Neural cell (in vitro differentiated cells): ENCODE data around the gene FOXL3. TPM values are rescaled to one million over a fixed set of nuclear protein-coding genes. Genes with fewer than 3 reads are reported as not detected.

ENCODE experiments used
- H2AFZ ChIP-seq: fragments of 200-600, 300-800 bp; sonication (generic), shearing (Covaris generic); 2 replicates; pipeline ENCODE4 v1.6.0; 2014; ENCODE audit warnings: low read depth, mild to moderate bottlenecking, antibody characterized with exemption, low read length, moderate library complexity
- H3F3A ChIP-seq: fragments of 200-600 bp; shearing (Covaris generic); 2 replicates; pipeline ENCODE4 v1.6.1; 2016; ENCODE audit warnings: mild to moderate bottlenecking, moderate library complexity, mixed read lengths, antibody characterized with exemption, low read length; ENCODE audit not compliant: insufficient read depth, poor library complexity, severe bottlenecking
- H3K27ac ChIP-seq: fragments of 200-600, 300-800 bp; sonication (generic), shearing (Covaris generic); 2 replicates; pipeline ENCODE4 v1.5.1; 2014; ENCODE audit warnings: mild to moderate bottlenecking, low read length, moderate library complexity
- H3K27me3 ChIP-seq: fragments of 300-800, 200-600 bp; sonication (generic), shearing (Covaris generic); 2 replicates; pipeline ENCODE4 v1.6.0; 2014; ENCODE audit warnings: mild to moderate bottlenecking, low read depth, low read length, moderate library complexity; ENCODE audit not compliant: insufficient read depth
- H3K36me3 ChIP-seq: fragments of 300-800, 200-600 bp; sonication (generic), shearing (Covaris generic); 2 replicates; pipeline ENCODE4 v1.5.1; 2014; ENCODE audit warnings: mild to moderate bottlenecking, antibody characterized with exemption, low read length, moderate library complexity; ENCODE audit not compliant: insufficient read depth
- H3K4me2 ChIP-seq: fragments of 300-800, 200-600 bp; sonication (generic), shearing (Covaris generic); 2 replicates; pipeline ENCODE4 v1.6.0; 2014; ENCODE audit warnings: mild to moderate bottlenecking, low read length
- H3K4me3 ChIP-seq: fragments of 300-800, 200-600 bp; sonication (generic), shearing (Covaris generic); 2 replicates; pipeline ENCODE4 v1.5.1; 2014; ENCODE audit warnings: mild to moderate bottlenecking, low read length, moderate library complexity
- H3K79me2 ChIP-seq: fragments of 200-600 bp; shearing (Covaris generic); replicated peaks from 2 replicates; pipeline ENCODE4 v1.6.0; 2014; ENCODE audit warnings: mild to moderate bottlenecking, low read length, moderate library complexity; ENCODE audit not compliant: insufficient read depth
- H3K9ac ChIP-seq: fragments of 300-800, 200-600 bp; sonication (generic), shearing (Covaris generic); 2 replicates; pipeline ENCODE4 v1.6.1; 2016; ENCODE audit warnings: mild to moderate bottlenecking, low read length, mixed read lengths
- H3K9me2 ChIP-seq: fragments of 200-600 bp; shearing (Covaris generic); 2 replicates; pipeline ENCODE4 v1.6.1; 2016; ENCODE audit warnings: mild to moderate bottlenecking, low read length, mixed read lengths; ENCODE audit not compliant: insufficient read depth
- H3K9me3 ChIP-seq: fragments of 200-600, 300-800 bp; sonication (generic), shearing (Covaris generic); 2 replicates; pipeline ENCODE4 v1.6.1; 2016; ENCODE audit warnings: mild to moderate bottlenecking, mixed run types, low read length, moderate library complexity, mixed read lengths
- H4K20me1 ChIP-seq: fragments of 200-600 bp; shearing (Covaris generic); 2 replicates; pipeline ENCODE4 v1.6.1; 2016; ENCODE audit warnings: mild to moderate bottlenecking, mixed run types; ENCODE audit not compliant: insufficient read depth
- EP300 ChIP-seq: fragments of 450-650 bp; conservative IDR thresholded peaks from 2 replicates; pipeline ENCODE4 v1.6.1; 2014; ENCODE audit warnings: antibody characterized with exemption, mild to moderate bottlenecking, moderate library complexity; ENCODE audit not compliant: poor library complexity, severe bottlenecking
- EZH2 ChIP-seq: fragments of 200-600, 300-800 bp; shearing (Covaris generic), sonication (generic); IDR thresholded peaks from 2 replicates; pipeline ENCODE4 v1.6.1; 2014; ENCODE audit warnings: antibody characterized with exemption, low read length, borderline replicate concordance, mild to moderate bottlenecking; ENCODE audit not compliant: insufficient read depth, poor library complexity, severe bottlenecking
- MXI1 ChIP-seq: fragments of 450-650 bp; conservative IDR thresholded peaks from 2 replicates; pipeline ENCODE4 v1.6.1; 2014; ENCODE audit warnings: antibody characterized with exemption, mild to moderate bottlenecking; ENCODE audit not compliant: poor library complexity, severe bottlenecking
- POLR2AphosphoS5 ChIP-seq: IDR thresholded peaks from 2 replicates; pipeline ENCODE4 v1.6.1; 2012
- RAD21 ChIP-seq: fragments of 450-650 bp; conservative IDR thresholded peaks from 2 replicates; pipeline ENCODE4 v1.6.1; 2014; ENCODE audit warnings: antibody characterized with exemption, mild to moderate bottlenecking, moderate library complexity
- SMC3 ChIP-seq: fragments of 450-650 bp; conservative IDR thresholded peaks from 2 replicates; pipeline ENCODE4 v1.6.1; 2014; ENCODE audit warnings: antibody characterized with exemption, mild to moderate bottlenecking, moderate library complexity; ENCODE audit not compliant: poor library complexity
- TAF1 ChIP-seq: IDR thresholded peaks from 2 replicates; pipeline ENCODE4 v1.6.1; 2012; ENCODE audit warnings: low read depth
- polyA plus RNA-seq: library from polyadenylated mRNA; depleted of rRNA; stranded (reverse); fragments of >200 nt; gene quantifications from 2 replicates; pipeline ENCODE4 v1.2.3, GENCODE V29; 2014
- TF ChIP-seq, protein P1 (sequence below): fragments of 450-650 bp; IDR thresholded peaks from 2 replicates; pipeline ENCODE4 v1.5.1; 2014; ENCODE audit warnings: antibody characterized with exemption, mild to moderate bottlenecking, moderate library complexity; ENCODE audit not compliant: poor library complexity, severe bottlenecking
- TF ChIP-seq, protein P2 (sequence below): IDR thresholded peaks from 2 replicates; pipeline ENCODE4 v1.6.1; 2012; ENCODE audit warnings: borderline replicate concordance

The FOXL3 gene
- polyA plus RNA-seq, 1 donor from 2014 or later: not detected

DNA sequence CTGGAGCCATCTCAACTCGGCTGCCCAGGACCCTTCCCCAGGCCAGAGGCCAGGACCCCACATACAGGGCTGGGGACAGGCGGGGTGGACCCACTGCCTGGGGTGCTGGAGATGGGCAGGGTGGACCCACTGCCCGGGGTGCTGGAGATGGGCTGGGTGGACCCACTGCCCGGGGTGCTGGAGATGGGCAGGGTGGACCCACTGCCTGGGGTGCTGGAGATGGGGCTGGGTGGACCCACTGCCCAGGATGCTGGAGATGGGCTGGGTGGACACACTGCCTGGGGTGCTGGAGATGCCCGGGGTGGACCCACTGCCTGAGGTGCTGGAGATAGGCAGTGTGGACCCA is 32.4 kb upstream of the FOXL3 start:
- no peak overlapping the region for H3K4me2 ChIP-seq
- H3F3A ChIP-seq: no peaks in the 10 kb centered on the region
- H2AFZ ChIP-seq: no peak overlapping the region
- no peak overlapping the region for H3K4me3 ChIP-seq
- no peaks in the 10 kb centered on the region for H3K27me3 ChIP-seq
- H3K9ac ChIP-seq: no peak overlapping the region
- TF ChIP-seq SMC3: no peak
- peaks cover 17% of the 10 kb centered on the region for H3K36me3 ChIP-seq
- H3K9me3 ChIP-seq: peaks cover 6% of the 10 kb centered on the region
- no peaks in the 10 kb centered on the region for H3K79me2 ChIP-seq
- no peaks in the 10 kb centered on the region for H3K9me2 ChIP-seq
- H3K27ac ChIP-seq: no peak overlapping the region
- no peaks in the 10 kb centered on the region for H4K20me1 ChIP-seq

GRCh38 chr7:258476-259190 is 31.3 kb upstream of the FOXL3 start:
- Histone ChIP-seq H3F3A (no peaks in the 10 kb centered on the region), H3K9me3 (peaks cover 6% of the 10 kb centered on the region), H3K4me3 (no peak overlapping the region), H3K36me3 (peaks cover 17% of the 10 kb centered on the region), H3K9ac (no peak overlapping the region), H3K79me2 (no peaks in the 10 kb centered on the region), H3K9me2 (no peaks in the 10 kb centered on the region), H2AFZ (no peak overlapping the region), H3K27ac (no peak overlapping the region), H4K20me1 (no peaks in the 10 kb centered on the region), H3K4me2 (no peak overlapping the region), H3K27me3 (no peaks in the 10 kb centered on the region)
- no peak for TF ChIP-seq EP300
- TF ChIP-seq, protein P1, sequence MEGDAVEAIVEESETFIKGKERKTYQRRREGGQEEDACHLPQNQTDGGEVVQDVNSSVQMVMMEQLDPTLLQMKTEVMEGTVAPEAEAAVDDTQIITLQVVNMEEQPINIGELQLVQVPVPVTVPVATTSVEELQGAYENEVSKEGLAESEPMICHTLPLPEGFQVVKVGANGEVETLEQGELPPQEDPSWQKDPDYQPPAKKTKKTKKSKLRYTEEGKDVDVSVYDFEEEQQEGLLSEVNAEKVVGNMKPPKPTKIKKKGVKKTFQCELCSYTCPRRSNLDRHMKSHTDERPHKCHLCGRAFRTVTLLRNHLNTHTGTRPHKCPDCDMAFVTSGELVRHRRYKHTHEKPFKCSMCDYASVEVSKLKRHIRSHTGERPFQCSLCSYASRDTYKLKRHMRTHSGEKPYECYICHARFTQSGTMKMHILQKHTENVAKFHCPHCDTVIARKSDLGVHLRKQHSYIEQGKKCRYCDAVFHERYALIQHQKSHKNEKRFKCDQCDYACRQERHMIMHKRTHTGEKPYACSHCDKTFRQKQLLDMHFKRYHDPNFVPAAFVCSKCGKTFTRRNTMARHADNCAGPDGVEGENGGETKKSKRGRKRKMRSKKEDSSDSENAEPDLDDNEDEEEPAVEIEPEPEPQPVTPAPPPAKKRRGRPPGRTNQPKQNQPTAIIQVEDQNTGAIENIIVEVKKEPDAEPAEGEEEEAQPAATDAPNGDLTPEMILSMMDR: no peak
- TF ChIP-seq POLR2AphosphoS5: no peak
- TF ChIP-seq, protein P2, sequence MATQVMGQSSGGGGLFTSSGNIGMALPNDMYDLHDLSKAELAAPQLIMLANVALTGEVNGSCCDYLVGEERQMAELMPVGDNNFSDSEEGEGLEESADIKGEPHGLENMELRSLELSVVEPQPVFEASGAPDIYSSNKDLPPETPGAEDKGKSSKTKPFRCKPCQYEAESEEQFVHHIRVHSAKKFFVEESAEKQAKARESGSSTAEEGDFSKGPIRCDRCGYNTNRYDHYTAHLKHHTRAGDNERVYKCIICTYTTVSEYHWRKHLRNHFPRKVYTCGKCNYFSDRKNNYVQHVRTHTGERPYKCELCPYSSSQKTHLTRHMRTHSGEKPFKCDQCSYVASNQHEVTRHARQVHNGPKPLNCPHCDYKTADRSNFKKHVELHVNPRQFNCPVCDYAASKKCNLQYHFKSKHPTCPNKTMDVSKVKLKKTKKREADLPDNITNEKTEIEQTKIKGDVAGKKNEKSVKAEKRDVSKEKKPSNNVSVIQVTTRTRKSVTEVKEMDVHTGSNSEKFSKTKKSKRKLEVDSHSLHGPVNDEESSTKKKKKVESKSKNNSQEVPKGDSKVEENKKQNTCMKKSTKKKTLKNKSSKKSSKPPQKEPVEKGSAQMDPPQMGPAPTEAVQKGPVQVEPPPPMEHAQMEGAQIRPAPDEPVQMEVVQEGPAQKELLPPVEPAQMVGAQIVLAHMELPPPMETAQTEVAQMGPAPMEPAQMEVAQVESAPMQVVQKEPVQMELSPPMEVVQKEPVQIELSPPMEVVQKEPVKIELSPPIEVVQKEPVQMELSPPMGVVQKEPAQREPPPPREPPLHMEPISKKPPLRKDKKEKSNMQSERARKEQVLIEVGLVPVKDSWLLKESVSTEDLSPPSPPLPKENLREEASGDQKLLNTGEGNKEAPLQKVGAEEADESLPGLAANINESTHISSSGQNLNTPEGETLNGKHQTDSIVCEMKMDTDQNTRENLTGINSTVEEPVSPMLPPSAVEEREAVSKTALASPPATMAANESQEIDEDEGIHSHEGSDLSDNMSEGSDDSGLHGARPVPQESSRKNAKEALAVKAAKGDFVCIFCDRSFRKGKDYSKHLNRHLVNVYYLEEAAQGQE: no peak
- TF ChIP-seq RAD21: no peak
- TF ChIP-seq SMC3: no peak
- no peak for TF ChIP-seq MXI1
- TF ChIP-seq TAF1: no peak
- no peak for TF ChIP-seq EZH2

DNA sequence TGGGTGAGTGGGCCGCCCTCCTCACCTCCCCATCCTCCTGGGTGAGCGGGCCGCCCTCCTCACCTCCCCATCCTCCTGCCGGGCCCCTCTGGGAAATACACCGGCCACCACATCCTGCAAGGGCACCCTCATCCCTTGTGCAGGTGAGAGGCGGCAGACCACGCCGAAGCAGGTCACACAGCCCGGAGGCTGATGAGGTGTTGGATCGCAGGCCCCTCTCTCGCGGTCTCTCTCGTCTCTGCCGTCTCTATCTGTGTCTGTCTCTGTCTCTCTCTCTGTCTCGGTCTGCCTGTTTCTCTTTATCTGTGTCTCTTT is 30.8 kb upstream of the FOXL3 start:
- Histone ChIP-seq H3K4me3 (no peak overlapping the region), H3F3A (no peaks in the 10 kb centered on the region), H3K79me2 (no peaks in the 10 kb centered on the region), H3K9ac (no peak overlapping the region), H3K36me3 (peaks cover 17% of the 10 kb centered on the region), H3K9me3 (peaks cover 6% of the 10 kb centered on the region), H3K27ac (no peak overlapping the region), H4K20me1 (no peaks in the 10 kb centered on the region), H3K4me2 (no peak overlapping the region), H3K27me3 (no peaks in the 10 kb centered on the region), H2AFZ (no peak overlapping the region), H3K9me2 (no peaks in the 10 kb centered on the region)
- no peak for TF ChIP-seq EP300
- no peak for TF ChIP-seq TAF1
- TF ChIP-seq SMC3: no peak
- TF ChIP-seq RAD21: no peak
- TF ChIP-seq EZH2: no peak
- TF ChIP-seq POLR2AphosphoS5: no peak
- no peak for TF ChIP-seq MXI1
- TF ChIP-seq, protein P2: no peak
- TF ChIP-seq, protein P1: no peak
